Measurements from ENCODE around the gene STAT4.

The STAT4 gene

DNA sequence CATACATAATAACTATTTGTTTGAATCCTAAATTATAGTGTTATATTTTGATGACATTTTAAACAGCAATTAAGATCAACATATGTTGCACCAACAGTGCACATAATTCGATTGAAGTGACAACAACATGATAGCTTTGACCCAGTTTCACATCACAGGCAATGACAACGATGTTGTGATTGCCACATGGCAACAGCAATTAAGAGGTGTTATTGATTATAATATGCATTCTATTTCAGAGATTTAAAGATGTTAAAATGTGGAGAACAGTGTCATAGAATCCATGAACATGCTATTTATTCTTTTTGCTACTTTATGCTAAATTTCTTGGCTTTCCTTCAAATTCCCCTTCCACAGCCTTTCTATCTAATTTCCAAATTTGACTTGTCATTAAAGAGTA, 68.5 kb downstream of the STAT4 start:
- no peak for DNase-seq (ENCODE audit: low spot score)

DNA sequence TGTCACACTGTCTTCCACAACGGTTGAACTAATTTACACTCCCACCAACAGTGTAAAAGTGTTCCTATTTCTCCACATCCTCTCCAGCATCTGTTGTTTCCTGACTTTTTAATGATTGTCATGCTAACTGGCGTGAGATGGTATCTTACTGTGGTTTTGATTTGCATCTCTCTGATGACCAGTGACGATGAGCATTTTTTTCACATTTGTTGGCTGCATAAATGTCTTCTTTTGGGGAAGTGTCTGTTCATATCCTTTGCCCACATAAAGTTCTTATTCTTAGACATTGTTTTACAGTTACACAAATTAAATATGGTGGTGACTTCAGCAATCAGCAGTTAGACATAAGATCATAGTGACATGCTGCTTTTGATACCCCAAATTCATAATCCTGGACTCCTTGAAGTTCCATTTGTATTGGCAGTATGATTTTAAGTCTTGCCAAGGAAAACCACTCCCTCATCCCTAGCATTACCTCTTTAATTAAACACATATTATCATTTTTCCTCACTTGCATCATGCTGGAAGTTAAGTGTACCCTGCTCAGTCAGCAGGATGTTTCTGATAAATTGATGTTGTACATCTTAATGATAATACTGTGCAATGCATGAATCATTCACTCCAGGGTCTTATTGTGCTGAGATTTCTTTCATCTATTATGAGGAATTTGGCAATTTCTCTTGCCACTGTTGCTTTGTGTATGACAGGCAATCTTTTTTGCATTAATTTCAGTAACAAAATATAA, 69.2 kb downstream of the STAT4 start:
- DNase-seq (ENCODE audit: low spot score): no peak

DNA sequence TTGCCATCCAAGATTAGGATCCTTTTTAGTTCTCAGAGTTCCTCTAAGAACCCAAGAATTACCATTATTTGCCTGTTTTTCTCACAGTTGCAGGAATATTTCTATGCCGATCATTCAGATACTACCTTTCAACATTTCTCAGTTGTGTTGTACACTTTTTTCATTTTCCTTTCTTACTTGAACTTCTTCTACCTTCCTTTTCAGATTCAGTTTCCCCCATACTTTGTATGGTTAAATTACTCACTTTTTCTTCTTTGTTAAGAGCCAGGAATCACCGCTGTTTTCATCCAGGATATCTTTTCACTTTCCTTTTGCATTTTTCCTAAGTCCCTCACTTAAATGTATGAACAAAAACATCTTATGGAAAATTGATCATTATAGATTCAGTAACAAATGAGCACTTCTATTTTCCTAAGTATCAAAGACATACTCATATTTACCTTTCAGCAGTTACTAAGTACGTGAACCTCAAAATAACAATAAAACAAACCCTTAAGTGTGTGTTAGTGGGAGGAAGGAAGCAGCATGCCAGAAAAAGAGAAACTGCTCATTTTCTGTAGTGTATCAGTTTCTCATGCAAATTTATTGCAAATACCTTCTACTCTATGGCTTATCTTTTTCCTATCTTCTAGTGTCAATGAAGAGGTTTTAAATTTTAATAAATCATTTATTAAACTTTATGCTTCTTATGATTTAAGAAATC, 72.5 kb downstream of the STAT4 start:
- DNase-seq (ENCODE audit: low spot score): no peak

DNA sequence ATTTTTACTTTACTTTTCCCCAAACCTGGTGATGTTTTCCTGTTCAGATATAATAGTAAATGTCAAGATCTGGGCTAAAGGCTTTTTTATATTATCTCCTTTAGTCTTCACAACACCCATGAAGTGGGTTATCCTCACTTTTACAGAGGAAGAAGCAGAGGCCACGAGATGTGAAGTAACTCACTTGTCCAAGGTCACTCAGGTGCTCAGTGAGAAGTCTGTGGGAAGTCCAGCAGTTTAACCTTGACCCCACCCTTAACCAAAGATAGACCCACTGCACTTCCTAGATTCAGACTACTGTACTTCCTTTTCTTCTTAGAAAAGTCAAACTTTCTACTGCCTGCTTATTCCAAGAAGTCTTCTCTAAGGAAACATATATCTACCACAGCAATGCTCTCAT, 80.5 kb downstream of the STAT4 start:
- DNase-seq (ENCODE audit: low spot score): no peak

DNA sequence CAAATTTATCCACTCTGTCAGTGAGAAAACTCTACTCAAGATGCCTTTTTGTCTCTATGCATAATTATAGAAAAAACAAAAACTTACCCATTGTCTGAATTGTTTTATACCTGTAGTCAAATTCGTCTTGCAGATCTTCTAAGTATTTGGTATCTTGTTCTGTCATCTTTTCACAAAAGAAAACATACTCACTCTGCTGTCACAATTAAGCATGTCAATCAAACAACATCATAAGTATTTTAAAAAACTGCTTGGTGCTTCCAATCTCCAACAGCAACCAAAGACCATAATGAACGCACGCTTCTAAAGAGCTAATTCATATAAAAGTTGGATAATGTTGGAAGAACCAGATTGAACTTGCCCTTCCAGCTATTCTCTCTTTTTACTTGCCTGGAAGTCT, 81.2 kb downstream of the STAT4 start:
- no peak for DNase-seq (ENCODE audit: low spot score)

DNA sequence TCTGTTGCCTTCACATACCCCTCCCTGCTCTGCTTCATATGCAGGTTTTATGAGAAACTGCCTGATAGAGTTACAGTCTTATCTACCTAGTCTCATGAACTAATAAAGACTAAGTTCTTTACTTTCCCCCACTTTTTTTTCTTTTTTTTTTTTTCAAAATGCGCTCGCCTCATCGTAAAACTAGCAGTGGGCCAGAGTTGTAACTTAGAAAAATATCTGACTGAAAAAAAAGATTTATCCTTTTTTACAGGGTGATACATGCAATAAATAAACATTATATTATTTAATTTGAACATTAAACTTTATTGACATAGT, 83.9 kb downstream of the STAT4 start:
- DNase-seq (ENCODE audit: low spot score): no peak

DNA sequence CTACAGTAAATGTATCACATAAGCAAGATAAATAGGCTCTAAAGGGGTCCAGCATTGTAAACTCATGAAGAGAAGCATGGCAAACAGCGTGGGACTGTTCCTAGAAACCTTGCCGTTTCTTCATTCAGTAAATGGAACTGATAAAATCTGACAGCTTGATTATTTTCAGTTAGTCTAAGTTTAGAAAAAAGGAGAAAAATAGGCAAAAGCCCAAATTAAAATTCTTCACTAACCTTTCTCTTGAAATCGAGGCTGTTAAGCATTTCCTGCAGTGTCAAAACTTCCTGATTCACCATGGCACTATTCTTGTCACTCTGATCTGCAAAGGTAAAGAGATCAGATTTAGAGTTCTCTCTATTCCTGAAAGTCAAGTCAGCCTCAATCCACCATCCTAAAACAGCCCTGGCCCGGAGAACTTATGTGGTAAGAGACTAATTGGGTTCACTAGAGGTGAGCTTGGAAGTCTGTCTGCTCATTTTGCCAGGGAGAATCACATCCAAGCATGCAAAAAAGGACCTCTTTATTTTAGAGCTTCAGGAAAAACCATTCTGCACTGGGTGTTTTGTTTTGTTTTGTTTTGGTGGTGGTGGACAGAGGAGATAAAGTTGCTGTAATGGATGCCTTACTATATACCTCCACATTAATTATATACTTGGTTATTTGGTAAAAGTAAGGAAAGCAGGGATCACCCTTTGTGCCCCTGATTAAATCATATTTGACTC, 84.4 kb downstream of the STAT4 start:
- no peak for DNase-seq (ENCODE audit: low spot score)

DNA sequence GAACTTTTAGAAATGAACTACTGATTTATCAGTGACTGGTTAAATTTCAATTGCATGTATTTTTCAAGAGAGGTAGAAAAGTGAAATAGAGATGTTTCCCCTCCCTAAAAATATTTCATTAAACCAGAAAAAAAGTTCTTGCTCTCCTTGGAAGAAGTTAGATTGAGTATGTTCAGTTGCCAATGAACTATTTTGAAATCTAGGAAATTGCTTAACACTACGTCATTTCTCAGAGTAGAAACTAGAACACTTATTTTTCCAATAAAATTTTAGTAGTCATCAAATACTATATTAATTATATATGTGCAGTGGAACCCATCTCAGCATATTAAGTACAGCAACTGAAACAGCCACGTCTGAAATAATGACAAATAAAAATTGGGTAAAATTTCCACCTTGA, 85.0 kb downstream of the STAT4 start:
- no peak for DNase-seq (ENCODE audit: low spot score)

DNA sequence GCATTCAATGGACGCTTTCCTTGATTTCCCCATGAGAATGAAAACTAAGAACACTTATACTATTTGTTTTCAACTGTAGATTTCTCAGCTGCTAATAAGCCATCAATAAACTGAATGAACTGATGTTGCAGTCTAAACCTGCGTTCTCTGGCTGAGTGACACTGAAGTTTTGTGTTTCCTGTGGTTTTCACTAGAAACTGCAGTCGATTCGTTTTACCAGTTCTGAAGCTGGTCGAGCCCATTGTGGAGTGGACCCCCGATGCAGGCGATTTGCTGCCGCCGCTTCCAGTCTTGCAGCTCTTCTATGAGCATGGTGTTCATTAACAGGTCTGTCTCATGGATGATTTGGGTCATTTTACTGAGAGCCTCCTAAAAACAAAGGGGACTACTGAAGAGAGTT, 86.2 kb downstream of the STAT4 start:
- DNase-seq (ENCODE audit: low spot score): no peak

DNA sequence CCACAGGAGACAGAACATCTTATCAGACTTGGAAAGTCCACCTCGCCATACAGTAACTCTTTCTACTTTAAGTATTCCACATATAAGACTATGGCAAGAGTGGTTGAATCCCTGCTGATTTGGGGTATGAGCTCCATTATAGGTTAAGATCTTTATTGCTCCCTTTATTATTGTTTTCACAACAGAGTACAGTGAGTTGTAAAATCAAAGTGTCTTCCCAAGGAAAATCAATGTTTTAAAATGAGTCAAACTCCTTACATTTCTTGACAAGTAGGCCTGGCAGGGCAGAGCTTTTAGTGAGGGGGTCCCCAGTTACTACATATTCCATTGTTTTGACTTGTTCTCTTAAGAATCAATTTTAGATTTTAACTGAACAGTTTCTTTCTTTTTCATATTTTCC, 87.2 kb downstream of the STAT4 start:
- no peak for DNase-seq (ENCODE audit: low spot score)

DNA sequence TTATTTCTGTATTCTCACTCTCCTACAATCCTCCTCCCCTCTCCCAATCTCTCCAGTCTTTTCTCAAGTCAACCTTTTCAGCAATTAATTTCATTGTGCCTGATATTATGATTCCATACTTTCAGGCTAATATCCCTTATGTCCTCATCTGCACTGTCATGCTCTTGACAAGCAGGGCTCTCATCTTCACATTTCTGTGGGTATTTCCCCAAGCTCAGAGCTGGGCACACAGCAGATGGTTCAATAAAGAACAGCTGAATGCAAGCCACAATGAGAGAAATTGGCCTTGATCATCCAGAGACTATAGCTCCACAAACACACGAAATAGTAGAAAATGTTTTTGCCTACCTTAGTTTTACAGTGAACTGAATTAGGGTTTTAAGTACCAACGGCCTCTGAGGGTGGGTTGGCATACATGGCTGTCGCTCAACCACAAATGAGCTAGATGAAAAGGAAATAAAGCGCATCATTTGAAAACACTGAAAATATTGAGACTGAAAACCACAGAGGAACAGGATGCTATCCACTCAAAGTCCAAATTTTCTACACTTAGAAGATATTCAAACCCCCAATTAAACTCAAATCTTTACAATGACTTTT, 89.3 kb downstream of the STAT4 start:
- no peak for DNase-seq (ENCODE audit: low spot score)

DNA sequence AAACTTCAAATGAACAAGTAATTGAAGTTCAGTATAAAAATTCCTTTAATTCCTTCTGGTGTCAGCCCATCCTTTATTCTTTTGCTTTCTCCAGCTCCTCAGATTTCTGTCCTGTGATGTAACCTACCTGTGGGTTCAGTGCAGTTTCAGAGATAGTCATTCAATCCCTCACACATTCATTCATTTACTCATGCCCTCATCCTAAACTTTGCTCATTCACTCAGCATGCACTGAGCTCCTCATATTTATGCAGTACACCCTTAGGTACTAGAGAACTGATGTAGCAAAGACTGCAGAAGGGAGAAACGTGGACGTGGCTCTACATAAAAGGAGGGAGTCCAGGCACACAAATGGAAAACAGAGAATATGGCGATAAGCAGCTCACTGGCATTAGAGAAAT, 91.5 kb downstream of the STAT4 start:
- DNase-seq (ENCODE audit: low spot score): no peak

DNA sequence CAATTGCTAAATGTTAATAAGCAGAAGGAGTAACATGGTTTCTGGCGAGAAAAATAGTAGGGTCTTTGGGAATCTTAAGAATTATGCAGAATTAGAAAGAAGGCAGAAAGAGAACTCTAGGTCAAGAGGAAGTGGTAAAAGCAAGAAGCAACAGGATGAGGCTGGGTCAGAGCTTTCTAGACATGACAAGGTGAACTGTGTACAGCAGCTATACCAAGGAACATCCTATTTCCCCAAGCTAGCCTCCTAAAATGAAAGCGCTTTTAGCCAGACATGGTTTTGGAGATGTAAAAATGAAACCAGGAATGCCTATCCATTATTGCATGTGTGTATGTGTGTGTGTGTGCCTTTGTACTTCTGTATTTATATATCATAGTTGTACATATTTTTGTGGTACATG, 94.6 kb downstream of the STAT4 start:
- no peak for DNase-seq (ENCODE audit: low spot score)

DNA sequence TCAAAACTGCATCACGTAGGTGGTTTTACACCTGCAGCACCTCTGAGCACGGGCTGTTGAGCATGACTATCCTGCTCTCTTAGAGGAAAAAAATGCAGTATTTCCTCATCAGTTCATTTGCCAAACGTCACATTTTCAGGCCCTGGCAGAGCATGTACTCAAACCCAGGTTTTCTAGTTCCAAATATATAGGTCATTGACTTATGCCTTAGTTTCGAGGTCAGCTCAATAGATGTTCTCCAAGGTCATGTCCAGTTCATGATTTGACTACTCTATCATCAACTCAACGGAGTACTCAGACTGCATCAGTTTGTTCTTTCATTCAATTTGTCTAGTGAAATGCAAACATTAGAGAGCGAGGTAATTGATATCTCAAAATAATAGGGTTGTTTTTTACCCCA, 97.5 kb downstream of the STAT4 start:
- DNase-seq (ENCODE audit: low spot score): no peak

DNA sequence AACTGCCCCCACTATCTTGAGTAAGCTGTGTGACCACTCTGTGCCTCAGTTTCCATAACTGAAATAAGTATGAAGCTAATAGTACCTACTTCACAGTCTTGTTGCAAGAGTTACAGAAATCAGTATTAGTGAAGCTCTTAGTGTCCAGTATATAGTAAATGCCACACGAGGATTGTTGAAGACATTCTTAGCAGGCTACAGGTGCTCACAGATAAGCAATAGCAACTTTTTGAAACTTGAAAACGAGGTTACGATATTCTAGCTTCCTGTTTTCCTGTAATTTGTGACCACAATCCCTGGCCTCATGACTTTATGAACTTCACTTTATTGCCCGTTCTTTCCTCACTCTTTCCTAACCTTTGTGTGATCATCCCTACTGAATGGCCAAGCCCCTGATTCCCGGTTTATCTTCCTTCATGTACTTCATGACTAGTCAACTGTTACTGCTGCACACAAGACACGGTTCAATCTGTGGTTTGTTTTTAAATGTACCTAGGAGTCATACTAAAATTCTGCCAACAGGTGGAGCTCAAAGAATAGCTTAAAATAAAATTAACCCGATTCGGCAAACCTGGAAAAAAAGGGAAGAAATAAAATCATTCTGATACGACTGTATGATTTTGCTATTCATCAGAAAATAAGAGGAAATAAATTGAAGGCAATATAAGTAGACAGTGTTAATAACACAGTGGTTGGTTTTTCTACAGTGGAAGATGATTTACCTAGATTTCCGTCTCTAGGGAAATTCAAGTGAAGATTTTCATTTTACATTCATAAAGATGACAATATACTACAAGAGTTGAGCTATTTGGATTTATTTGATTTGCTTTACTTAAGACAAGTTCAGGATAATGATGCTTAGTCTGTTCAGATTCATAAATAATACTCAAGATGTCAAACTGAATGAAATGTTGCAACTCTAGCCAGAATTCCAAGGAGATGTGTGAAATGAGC, 98.7 kb downstream of the STAT4 start:
- no peak for DNase-seq (ENCODE audit: low spot score)

DNA sequence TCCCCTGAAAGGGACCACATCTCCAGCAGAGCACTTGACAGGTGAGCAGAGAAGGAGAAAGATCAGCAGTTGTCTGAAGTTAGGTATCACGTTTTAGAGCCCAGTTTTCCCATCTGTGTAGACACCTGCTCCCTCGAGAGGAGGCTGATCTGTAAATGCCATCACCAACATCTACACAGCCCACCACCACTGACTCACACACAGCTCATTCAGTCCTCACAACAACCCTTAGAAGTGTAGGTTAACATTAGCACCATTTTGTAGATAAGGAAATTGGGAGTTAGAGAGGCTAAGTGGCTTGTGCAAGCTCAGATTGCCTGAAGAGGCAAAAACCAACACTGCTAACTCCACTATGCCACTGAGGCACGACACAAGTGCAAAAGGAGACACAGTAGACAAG, 99.6 kb downstream of the STAT4 start:
- no peak for DNase-seq (ENCODE audit: low spot score)

DNA sequence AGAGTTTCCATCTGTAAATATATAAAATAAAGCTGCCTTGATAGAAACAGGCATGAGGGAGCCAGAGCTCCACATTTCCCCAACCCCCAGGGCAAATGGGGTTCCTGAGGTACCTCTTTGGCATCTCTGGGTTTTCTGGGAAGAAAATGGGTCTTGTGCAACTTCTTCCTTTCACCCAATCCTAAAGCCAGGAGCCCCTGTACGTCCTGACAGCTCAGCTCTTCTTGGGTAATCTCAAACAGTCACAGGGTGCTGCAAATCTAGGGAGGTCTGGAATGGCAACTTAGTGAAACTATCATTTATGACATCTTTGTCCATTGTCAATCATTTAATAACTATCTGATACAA, 100.2 kb downstream of the STAT4 start:
- no peak for DNase-seq (ENCODE audit: low spot score)

DNA sequence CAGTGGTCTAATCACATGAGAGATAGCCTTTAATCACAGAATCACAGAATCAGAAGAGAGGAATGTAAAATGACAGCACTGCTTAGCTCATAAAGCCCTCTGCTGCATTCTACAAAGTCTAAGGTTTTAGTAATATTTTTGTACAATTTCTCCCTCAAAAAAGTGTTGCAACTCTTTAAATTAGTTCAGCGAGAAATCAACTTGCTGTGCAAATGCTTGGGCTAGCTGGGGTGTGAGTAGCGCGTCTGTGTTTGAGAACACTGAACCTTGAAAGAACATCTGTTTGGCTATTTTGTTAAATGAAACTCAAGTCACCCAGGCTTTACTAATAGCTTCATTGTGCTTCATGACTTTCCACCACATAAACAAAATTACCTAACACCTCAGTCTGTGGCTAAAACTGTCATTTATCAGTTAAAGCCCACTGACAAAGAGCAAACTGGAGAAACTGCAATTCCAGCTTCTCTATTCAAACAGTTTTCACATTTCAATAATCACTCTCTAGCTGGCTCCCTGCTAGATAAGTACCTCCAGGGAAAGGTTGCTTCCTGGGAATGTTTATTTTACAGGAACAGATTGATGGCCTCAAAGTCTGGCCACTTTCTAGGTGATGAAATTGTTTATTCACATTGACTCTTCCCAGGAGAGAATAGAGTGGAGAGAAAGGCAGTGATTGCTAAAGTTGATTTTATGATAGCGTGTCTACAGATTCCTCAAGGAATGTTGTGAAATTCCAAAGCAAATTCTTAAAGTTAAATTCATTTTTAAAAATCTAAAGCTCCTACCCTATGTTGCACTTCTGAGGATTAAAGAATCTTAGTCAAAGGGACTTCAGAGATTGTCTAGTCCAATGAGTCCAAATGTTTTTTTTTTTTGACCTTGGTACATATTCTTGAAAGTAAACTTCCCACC, 100.8 kb downstream of the STAT4 start:
- no peak for DNase-seq (ENCODE audit: low spot score)

DNA sequence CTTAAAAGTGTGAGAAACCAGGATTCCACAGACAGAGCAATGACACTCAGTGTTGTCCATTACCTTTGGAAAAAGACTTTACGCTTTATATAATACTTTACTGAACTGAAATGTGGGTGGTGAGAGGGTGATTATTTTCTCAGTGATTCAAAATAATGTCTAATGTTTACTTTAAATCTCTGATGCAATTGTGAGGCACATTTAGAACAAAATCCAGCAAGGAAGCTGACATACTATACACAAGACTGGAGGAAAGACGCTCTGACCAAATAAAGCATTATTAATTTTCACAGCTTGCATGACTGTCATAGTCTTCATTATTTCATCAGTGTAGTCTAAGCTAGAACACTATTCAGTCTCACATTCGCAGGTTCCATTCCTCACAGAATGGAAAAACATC, 102.7 kb downstream of the STAT4 start:
- no peak for DNase-seq (ENCODE audit: low spot score)

DNA sequence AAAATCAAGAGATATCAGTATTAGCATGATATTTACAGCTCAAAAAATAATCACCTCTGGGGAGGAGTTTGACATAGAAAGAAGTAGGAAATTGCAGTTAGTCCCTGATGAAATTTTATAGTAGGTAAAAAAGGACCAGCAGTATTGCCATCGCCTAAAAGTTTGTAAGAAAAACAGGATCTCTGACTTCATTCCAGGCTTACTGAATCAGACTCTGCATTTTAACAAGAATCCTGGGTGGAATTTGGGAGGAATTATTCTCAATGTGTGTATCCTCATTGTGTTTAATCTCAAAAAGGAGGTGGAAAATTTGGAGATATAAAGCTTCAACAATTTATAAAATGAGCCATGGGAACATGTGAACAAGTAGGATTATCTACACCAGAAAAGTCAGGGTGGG, 105.7 kb downstream of the STAT4 start:
- DNase-seq (ENCODE audit: low spot score): no peak

DNA sequence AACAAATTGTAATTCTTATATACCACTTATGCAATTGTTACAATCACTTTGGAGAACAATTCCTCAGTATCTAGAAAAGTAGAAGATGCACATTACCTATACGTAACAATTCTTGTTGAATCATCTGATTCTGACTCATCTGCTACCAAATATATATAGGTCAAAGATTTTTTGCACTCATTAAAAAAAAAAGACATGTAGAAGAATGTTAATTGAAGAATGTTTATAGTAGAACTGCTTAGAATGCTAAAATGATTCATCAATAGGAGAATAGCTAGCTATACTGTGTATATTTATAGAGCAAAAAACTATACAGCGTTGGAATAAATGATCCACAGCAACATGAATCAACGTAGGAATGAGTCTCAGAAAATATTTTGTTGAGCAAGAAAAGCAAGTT, 107.4 kb downstream of the STAT4 start:
- no peak for DNase-seq (ENCODE audit: low spot score)
